HEK293 (cell line): ENCODE results near the gene ADAT2.

ENCODE experiments used
- CTCF ChIA-PET: fragments of 350-600 bp; formaldehyde crosslinking; extraction: SDS; loops from one replicate; lab custom pipeline; 2021; ENCODE audit warnings: antibody characterized with exemption; lab: Yijun Ruan, JAX
- POLR2A ChIA-PET: fragments of 300-600 bp; formaldehyde crosslinking; extraction: SDS; loops from one replicate; lab custom pipeline; 2020; ENCODE audit warnings: antibody characterized with exemption, inconsistent platforms; lab: Yijun Ruan, JAX
- H3K27ac ChIP-seq: fragments of 200-500 bp; sonication (Bioruptor generic); 2 replicates; pipeline ENCODE4 v1.5.1; 2014; ENCODE audit warnings: low read depth, low read length, control low read depth, inconsistent platforms; ENCODE audit errors: extremely low read depth
- H3K36me3 ChIP-seq, 2 experiments: fragments of 200-500 bp in 1 of 2; sonication (Bioruptor generic) in 1 of 2; 1 replicate in 1 of 2; 2 replicates in 1 of 2; pipeline ENCODE4 v1.5.1; 2014 to 2017; ENCODE audit warnings: inconsistent platforms in 2 of 2, low read length in 2 of 2; ENCODE audit not compliant: control insufficient read depth in 2 of 2, insufficient read depth in 1 of 2
- H3K4me1 ChIP-seq: fragments of 200-500 bp; sonication (Bioruptor generic); 2 replicates; pipeline ENCODE4 v1.5.1; 2014; ENCODE audit warnings: mild to moderate bottlenecking, low read length, inconsistent platforms; ENCODE audit not compliant: control insufficient read depth, insufficient read depth
- H3K4me3 ChIP-seq: 2 replicates; pipeline ENCODE4 v1.5.1; 2011; ENCODE audit warnings: low read depth, mild to moderate bottlenecking, control low read depth, low read length, moderate library complexity
- H3K9me3 ChIP-seq: fragments of 200-500 bp; sonication (Bioruptor generic); 2 replicates; pipeline ENCODE4 v1.5.1; 2014; ENCODE audit warnings: low read depth, low read length, inconsistent platforms; ENCODE audit not compliant: control insufficient read depth, insufficient read depth
- GFI1B ChIP-seq: fragments of 450-650 bp; formaldehyde crosslinking; IDR thresholded peaks from 2 replicates; pipeline ENCODE4 v1.5.1; 2016; ENCODE audit warnings: missing biosample characterization, missing genetic modification characterization
- HOXC10 ChIP-seq: sonication (generic); formaldehyde crosslinking; IDR thresholded peaks from 2 replicates; pipeline ENCODE4 v1.8.1; 2023; ENCODE audit warnings: mild to moderate bottlenecking, missing genetic modification reagents
- HOXD13 ChIP-seq: sonication (generic); formaldehyde crosslinking; IDR thresholded peaks from 2 replicates; pipeline ENCODE4 v1.8.0; 2022; ENCODE audit warnings: missing genetic modification reagents, borderline replicate concordance
- KLF8 ChIP-seq: fragments of 450-650 bp; formaldehyde crosslinking; IDR thresholded peaks from 2 replicates; pipeline ENCODE4 v1.5.1; 2016; ENCODE audit warnings: missing biosample characterization, missing genetic modification characterization
- PRDM1 ChIP-seq: fragments of 450-650 bp; formaldehyde crosslinking; IDR thresholded peaks from 2 replicates; pipeline ENCODE4; 2016; ENCODE audit warnings: missing biosample characterization, missing genetic modification characterization
- PRDM4 ChIP-seq: fragments of 450-650 bp; formaldehyde crosslinking; IDR thresholded peaks from 2 replicates; pipeline ENCODE4 v1.5.1; 2017; ENCODE audit warnings: missing biosample characterization, missing genetic modification characterization
- SETDB1 ChIP-seq: IDR thresholded peaks from one replicate; pipeline ENCODE4 v1.6.1; 2017; ENCODE audit warnings: mild to moderate bottlenecking, low read length, moderate library complexity, mixed read lengths; ENCODE audit not compliant: insufficient read length
- SP3 ChIP-seq: fragments of 450-650 bp; formaldehyde crosslinking; IDR thresholded peaks from 2 replicates; pipeline ENCODE4 v1.5.1; 2016; ENCODE audit warnings: missing biosample characterization, missing genetic modification characterization
- ZBTB11 ChIP-seq: fragments of 450-650 bp; formaldehyde crosslinking; conservative IDR thresholded peaks from 2 replicates; pipeline ENCODE4 v1.5.1; 2016; ENCODE audit warnings: low read depth, missing biosample characterization, missing genetic modification characterization
- ZBTB21 ChIP-seq: fragments of 450-650 bp; formaldehyde crosslinking; IDR thresholded peaks from 2 replicates; pipeline ENCODE4 v1.5.1; 2017; ENCODE audit warnings: missing biosample characterization, missing genetic modification characterization
- ZBTB26 ChIP-seq: fragments of 450-650 bp; formaldehyde crosslinking; optimal IDR thresholded peaks from 2 replicates; pipeline ENCODE3; 2016; ENCODE audit warnings: missing biosample characterization, mild to moderate bottlenecking, missing genetic modification characterization
- ZBTB49 ChIP-seq: fragments of 450-650 bp; formaldehyde crosslinking; IDR thresholded peaks from 2 replicates; pipeline ENCODE4 v1.5.1; 2016; ENCODE audit warnings: missing biosample characterization, missing genetic modification characterization, low read depth
- ZNF121 ChIP-seq: fragments of 450-650 bp; formaldehyde crosslinking; IDR thresholded peaks from 2 replicates; pipeline ENCODE4 v1.5.1; 2016; ENCODE audit warnings: missing biosample characterization, missing genetic modification characterization
- ZNF202 ChIP-seq: fragments of 450-650 bp; formaldehyde crosslinking; IDR thresholded peaks from 2 replicates; pipeline ENCODE4 v1.5.1; 2016; ENCODE audit warnings: missing biosample characterization, missing genetic modification characterization, borderline replicate concordance
- ZNF248 ChIP-seq: fragments of 450-650 bp; formaldehyde crosslinking; IDR thresholded peaks from 2 replicates; pipeline ENCODE4 v1.5.1; 2017; ENCODE audit warnings: missing biosample characterization, missing genetic modification characterization
- ZNF362 ChIP-seq: fragments of 450-650 bp; formaldehyde crosslinking; IDR thresholded peaks from 2 replicates; pipeline ENCODE4 v1.5.1; 2016; ENCODE audit warnings: missing biosample characterization, missing genetic modification characterization
- ZNF391 ChIP-seq: fragments of 450-650 bp; formaldehyde crosslinking; IDR thresholded peaks from 2 replicates; pipeline ENCODE4 v1.5.1; 2016; ENCODE audit warnings: low read depth, missing biosample characterization, missing genetic modification characterization, borderline replicate concordance
- ZNF426 ChIP-seq: fragments of 450-650 bp; formaldehyde crosslinking; IDR thresholded peaks from 2 replicates; pipeline ENCODE4 v1.5.1; 2017; ENCODE audit warnings: missing biosample characterization, missing genetic modification characterization, mild to moderate bottlenecking, inconsistent platforms, moderate library complexity
- ZNF48 ChIP-seq: fragments of 450-650 bp; formaldehyde crosslinking; IDR thresholded peaks from 2 replicates; pipeline ENCODE4 v1.5.1; 2016; ENCODE audit warnings: missing biosample characterization, missing genetic modification characterization
- ZNF513 ChIP-seq: fragments of 450-650 bp; IDR thresholded peaks from 2 replicates; pipeline ENCODE4 v1.5.1; 2018; ENCODE audit warnings: missing biosample characterization, missing genetic modification characterization
- ZNF561 ChIP-seq: fragments of 450-650 bp; IDR thresholded peaks from 2 replicates; pipeline ENCODE4 v1.5.1; 2018; ENCODE audit warnings: missing biosample characterization, missing genetic modification characterization, borderline replicate concordance
- ZNF623 ChIP-seq: fragments of 450-650 bp; formaldehyde crosslinking; IDR thresholded peaks from 2 replicates; pipeline ENCODE4 v1.5.1; 2016; ENCODE audit warnings: missing biosample characterization, missing genetic modification characterization
- ZNF629 ChIP-seq: fragments of 450-650 bp; formaldehyde crosslinking; IDR thresholded peaks from 2 replicates; pipeline ENCODE4 v1.5.1; 2017; ENCODE audit warnings: missing biosample characterization, missing genetic modification characterization
- ZNF645 ChIP-seq: fragments of 450-650 bp; formaldehyde crosslinking; IDR thresholded peaks from 2 replicates; pipeline ENCODE4; 2016; ENCODE audit warnings: missing biosample characterization, missing genetic modification characterization
- ZNF654 ChIP-seq: fragments of 450-650 bp; formaldehyde crosslinking; IDR thresholded peaks from 2 replicates; pipeline ENCODE4 v1.5.1; 2016; ENCODE audit warnings: low read depth, missing biosample characterization, missing genetic modification characterization
- ZNF768 ChIP-seq: fragments of 450-650 bp; formaldehyde crosslinking; IDR thresholded peaks from 2 replicates; pipeline ENCODE4 v1.5.1; 2018; ENCODE audit warnings: missing biosample characterization, mild to moderate bottlenecking, missing genetic modification characterization

The ADAT2 gene

GRCh38 chr6:143390278-143390677 lies 60.2 kb downstream of the ADAT2 start (continued):
- TF ChIP-seq ZBTB49 (tag by site-specific recombination) (no peak), SP3 (no peak), HOXC10 (CRISPR knock-in tag) (no peak), ZNF768 (tag by site-specific recombination) (no peak), GFI1B (tag by site-specific recombination) (no peak), ZNF426 (tag by site-specific recombination) (no peak), ZBTB21 (tag by site-specific recombination) (no peak), ZNF561 (no peak), ZNF513 (tag by site-specific recombination) (no peak), ZNF623 (no peak), ZNF121 (no peak), ZNF654 (no peak), PRDM1 (tag by site-specific recombination) (no peak)

- Histone ChIP-seq H3K9me3 (no peaks in the 10 kb centered on the region), H3K36me3 (no peaks in the 10 kb centered on the region), H3K4me1 (no peaks in the 10 kb centered on the region), H3K4me3 (no peak overlapping the region), H3K27ac (no peak overlapping the region)
- ChIA-PET POLR2A (no interaction called here), CTCF (no interaction called here)
- TF ChIP-seq ZNF391 (tag by site-specific recombination) = no peak
- TF ChIP-seq ZBTB26 = no peak
- no peak for TF ChIP-seq ZNF248 (tag by site-specific recombination)
- no peak for TF ChIP-seq ZNF202 (tag by site-specific recombination)
- TF ChIP-seq ZNF629 (tag by site-specific recombination) = no peak
- TF ChIP-seq ZBTB11 (tag by site-specific recombination) = no peak
- no peak for TF ChIP-seq ZNF561
- no peak for TF ChIP-seq HOXD13
- TF ChIP-seq ZNF645 = no peak
- no peak for TF ChIP-seq SETDB1
- no peak for TF ChIP-seq ZNF362
- TF ChIP-seq KLF8 = no peak
- no peak for TF ChIP-seq ZNF48 (tag by site-specific recombination)
- TF ChIP-seq PRDM4 (tag by site-specific recombination) = no peak
Measured at GRCh38 chr6:143385636-143386035, 64.9 kb downstream of the ADAT2 start.
